Fibroblast of lung (primary cell): ENCODE data around the gene KCNK5.

Experiments
- CTCF ChIP-seq, 2 donors: IDR thresholded peaks in 1 of 2; conservative IDR thresholded peaks in 1 of 2; 1 replicate in 1 of 2; 2 replicates in 1 of 2; pipeline ENCODE4 v1.5.1; 2011 to 2012; ENCODE audit warnings: low read length in 2 of 2, control low read depth in 1 of 2, inconsistent platforms in 1 of 2, low read depth in 1 of 2, mild to moderate bottlenecking in 1 of 2
- EZH2 ChIP-seq: IDR thresholded peaks from 2 replicates; pipeline ENCODE4 v1.5.1; 2012; ENCODE audit warnings: low read length, control low read depth, mild to moderate bottlenecking; ENCODE audit errors: missing control alignments

GRCh38 chr6:39206250-39206721 is 23.0 kb downstream of the KCNK5 start:
- TF ChIP-seq CTCF (conservative IDR thresholded peaks at IDR 0.05 in 1 of 2, IDR thresholded peaks at IDR 0.05 in 1 of 2; ENCODE audit: low read depth in 1 of 2, low read length in 2 of 2) (no peak), EZH2 (no peak)
